Stimulated activated CD8-positive, alpha-beta memory T cell treated with anti-CD3 and anti-CD28 coated beads, Interleukin-15, amount 100 ng/mL, for 24 hours (primary cell): Measurements from ENCODE around the gene SCTR.

ENCODE experiments used
- DNase-seq: peaks from one replicate; pipeline ENCODE4 v3.0.0-alpha.2; 2020; ENCODE audit warnings: low read depth

SCTR gene

DNA sequence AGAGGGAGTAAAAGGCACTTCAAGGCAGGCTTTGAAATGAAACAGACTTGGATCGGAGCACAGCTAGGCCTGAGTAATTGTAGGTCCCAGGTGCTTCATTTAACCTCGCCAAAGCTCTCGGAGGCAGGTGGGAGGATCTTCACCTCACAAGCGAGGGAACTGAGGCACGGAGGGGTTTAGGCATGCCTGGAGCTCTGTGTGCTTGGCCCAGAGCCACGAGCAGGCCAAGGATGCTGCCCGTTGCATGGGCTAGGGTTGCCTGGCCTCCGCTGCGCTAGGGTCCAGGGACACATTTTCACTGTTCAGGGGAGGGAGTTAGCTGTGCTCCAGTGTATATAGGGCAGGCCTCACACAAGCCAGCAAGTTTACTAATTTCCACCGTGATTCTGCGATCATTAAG is 81.4 kb downstream of the SCTR start:
- DNase-seq = no peak

DNA sequence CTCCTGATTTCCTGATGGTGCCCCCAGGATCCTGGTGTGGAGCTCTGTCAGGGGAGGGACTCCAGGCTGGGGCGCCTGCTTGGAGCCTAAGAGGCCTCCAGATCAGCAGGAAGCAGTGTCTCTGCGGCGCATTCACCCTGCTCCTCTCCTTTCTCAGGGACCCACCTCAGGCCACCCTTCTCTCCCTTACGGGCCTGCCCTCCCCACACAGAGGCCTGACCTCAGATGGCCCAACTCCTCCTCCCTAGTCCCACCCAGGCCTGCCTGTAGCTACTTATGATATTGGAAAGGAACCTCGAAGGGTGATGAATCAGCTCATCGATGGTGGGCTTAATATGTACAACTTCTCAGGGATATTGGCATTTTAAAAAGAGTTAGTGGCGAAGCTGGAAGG is 82.1 kb downstream of the SCTR start:
- DNase-seq = no peak

DNA sequence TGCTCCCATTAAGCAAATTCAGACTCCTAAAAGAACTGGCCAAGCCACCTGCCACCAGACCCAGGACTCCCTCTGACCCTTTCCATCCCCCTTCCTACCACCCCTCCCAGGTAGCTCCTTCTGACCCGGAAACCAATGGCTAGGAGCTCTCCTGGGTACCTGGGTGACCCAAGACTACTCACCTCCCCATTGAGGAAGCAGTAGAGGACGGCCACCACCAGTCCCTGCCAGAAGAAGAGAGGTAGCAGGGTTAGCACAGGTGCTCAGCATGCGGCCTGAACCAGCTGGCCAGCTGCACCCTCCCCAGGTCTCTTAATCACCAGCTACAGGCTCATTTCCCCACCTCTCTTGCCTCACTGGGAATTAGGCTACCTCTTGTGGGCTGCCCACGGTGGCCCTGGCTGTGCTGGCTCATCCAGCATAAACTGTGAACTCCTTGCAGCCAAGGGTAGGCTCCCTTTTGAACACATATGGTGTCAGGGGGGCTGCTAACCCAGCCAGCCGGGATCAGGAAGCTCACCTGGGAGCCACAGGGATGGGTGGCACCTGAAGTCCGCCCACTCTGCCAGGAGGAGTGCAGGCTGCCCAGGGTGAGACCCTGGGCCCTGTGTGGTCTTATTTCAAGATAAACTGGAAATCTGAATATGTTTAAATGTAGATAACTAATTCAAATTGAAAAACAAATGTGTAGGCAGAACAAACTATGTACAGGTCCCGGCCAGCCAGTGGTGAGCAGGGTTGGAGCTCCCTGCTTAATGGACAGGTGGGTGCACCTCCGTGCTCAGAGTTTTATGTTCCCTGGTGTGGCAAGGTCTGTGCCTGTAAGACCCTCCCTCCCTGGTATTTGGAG is 82.7 kb downstream of the SCTR start:
- no peak for DNase-seq

DNA sequence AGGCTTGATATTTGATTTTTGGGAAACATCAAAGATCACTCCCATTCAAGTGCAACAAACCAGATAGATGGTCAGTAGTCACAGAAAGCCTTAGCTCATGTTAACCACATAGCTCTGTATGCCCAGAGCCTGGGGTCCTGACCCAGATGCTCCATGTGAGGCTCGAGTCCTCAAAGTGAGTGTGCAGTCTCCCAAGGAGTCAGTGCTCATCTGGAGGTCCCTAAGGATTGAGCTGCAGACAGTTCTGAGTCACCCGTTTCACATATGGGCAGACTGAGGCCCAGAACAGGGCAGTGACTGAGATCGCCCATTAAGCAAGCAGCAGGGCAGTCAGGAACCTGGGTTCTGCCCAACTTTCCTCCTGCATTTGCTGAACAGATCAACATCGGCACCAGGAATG is 83.4 kb downstream of the SCTR start:
- DNase-seq = no peak

DNA sequence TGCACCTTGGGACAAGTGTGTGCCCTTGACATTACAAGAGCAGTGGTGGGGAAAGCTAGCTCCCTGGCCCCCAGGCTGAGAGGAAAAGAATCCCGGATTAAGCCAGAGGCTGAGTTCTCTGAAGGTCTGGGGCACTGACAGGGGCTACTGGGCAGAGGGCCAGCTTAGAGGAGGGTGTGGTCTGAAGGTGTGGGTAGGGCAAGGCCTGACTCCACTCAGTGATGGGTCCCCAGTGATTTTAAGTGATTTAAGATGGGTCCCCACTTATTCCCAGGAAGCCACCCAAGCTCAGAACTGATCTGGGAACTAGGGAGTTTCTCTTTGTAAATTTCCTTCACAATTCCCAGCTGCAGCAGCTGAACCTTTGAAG is 83.8 kb downstream of the SCTR start:
- DNase-seq = no peak

DNA sequence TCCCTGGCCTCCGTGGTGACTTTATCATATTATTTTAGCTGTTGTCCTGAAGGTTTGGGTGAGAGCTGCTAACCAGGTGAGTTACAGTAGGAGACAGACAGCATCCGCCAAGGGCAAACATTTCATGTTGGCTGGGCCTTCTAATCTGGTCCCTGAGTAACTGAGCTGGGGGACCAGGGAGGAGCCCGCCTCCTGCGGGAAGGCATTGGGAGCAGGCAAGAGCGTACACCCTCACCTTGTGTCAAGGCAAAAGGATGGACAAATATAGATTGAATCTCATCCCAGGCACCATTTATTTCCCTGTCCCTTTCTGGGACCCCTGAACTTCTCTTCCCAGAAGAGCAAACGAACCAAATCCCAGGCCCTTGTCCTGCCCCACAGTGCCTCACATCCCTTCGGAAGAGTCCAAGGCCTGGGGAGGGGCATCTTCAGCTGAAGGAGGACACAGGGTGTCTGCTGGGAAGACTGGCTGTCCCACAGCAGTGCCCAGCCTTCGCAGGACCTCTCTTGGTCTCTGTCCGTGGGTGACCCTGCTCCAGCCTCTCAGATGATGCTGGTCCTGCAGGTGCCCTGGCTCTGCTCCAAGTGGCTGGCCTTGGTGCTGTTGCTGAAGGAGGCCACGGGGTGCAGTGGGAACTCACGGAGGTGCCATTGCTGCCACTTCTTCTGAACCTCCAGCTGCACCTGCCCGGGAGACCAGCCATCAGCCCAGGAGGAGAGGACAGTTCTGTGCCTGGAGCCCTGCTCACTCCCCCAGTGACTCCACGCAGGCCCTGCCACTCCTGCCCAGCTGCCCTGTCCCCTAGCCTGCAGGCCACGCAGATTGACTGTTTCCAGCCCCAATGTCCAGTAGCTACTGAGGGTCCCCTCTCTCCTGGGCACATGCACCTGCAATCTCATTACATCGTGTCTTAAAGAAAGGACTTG is 84.4 kb downstream of the SCTR start:
- no peak for DNase-seq

DNA sequence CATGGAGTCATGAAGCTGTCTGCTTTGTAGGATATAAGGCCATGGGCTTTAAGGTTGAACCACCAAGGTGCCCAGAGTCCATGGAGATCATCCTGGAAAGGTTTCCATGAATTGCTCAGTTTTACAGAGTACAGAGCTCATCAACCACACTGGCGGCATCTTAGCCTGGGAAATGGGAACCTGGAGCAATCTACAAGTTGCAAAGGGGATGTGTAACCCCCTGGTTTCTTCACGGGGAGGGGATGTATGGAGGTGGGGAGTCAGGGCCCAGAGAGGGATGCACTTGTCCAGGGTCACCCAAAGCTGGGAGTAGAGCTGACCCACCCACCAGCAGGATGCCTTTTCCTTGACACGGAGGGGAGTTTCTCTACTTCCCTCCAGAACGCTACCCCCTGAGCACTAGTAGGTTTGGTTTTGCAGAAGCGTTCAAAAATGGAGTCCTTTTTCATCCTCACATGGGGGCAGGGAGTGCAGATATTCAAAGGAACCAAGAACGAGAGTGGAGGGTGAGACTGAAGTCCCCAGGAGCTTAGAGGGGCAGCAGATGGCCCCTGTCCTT is 85.5 kb downstream of the SCTR start:
- DNase-seq = no peak

DNA sequence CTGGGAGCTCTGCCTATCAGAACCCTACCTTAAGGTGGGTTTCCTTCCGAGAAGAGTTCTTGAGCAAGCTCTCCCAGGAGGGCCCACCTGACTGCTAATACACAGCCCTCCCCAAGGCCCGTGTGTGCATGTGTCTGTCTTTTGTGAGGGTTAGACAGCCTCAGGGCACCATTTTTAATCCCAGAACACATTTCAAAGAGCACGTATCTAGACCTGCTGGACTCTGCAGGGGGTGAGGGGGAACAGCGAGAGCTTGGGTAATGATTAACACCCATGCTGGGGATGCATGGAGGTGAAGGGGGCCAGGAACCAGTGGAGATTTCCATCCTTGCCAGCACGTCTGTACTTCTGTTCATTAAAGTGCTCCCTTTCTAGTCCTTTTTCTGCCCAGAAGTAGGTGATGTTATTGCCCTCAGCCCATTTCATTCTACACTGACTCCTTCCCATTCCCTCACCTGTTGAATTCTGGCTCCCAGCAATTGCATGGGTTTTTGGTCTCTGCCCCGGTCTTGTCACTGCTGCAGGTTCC is 86.1 kb downstream of the SCTR start:
- no peak for DNase-seq

DNA sequence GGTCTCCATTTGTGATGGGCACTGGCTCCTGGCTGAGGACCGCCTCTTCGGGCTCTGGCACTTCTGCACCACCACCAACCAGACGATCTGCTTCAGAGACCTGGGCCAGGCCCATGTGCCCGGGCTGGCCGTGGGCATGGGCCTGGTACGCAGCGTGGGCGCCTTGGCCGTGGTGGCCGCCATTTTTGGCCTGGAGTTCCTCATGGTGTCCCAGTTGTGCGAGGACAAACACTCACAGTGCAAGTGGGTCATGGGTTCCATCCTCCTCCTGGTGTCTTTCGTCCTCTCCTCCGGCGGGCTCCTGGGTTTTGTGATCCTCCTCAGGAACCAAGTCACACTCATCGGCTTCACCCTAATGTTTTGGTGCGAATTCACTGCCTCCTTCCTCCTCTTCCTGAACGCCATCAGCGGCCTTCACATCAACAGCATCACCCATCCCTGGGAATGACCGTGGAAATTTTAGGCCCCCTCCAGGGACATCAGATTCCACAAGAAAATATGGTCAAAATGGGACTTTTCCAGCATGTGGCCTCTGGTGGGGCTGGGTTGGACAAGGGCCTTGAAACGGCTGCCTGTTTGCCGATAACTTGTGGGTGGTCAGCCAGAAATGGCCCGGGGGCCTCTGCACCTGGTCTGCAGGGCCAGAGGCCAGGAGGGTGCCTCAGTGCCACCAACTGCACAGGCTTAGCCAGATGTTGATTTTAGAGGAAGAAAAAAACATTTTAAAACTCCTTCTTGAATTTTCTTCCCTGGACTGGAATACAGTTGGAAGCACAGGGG is 87.1 kb downstream of the SCTR start:
- no peak for DNase-seq

DNA sequence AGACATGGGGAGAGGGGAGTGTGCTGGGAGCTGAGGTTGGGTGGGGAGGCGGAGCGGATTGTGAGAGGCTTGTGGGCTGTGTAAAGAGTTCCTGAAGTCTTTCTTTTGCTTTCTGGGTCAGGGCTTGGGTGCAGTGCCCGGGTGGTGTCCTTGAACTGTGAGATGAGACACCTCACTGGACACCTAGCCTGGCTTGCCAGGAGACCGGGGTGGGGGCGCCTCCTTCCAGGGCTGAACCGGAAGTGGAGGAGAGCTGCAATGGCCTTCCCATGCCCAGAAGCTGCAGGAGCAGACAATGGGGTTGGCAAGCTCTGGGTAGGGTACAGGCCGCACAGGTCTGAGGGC is 88.4 kb downstream of the SCTR start:
- DNase-seq = no peak

DNA sequence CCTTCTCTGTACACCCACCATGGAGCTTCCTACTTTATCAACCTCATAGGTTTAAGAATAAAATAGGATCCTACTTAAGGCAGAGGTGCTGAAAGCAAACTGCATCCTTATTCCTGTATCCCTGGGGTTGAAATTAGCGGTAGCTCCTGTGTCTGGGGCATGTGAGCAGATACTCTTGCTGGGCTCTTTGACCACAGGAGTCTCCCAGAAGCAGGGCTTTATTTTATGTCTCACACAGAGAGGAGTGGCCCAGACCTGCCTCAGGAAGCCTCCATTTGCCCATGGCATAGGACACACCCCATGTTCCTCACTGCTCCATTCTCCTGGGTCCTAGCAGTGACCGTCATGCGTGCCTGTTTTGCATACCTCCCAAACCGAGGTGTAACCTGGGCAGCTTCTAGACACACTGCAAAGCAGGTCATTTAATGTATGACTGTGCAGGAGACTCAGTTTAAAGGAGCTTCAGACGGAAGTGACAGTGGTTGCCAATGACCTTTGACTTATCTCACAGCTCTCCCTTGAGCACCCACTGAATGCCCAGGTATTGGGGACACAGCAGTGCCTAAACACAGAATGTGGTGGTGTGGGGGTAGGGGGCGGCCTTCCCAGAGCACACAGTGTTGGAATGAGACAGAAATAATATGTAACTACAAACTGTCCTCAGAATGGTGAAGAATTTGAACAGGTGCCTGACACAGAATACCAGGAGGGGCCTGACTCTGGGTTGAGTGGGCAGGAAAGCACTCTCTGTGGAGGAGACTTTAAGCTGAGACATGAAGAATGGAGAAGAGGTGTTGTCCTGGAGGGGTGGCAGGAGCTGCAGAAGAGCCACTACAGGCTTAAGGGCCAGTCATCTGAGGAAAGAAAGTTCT is 89.0 kb downstream of the SCTR start:
- no peak for DNase-seq

DNA sequence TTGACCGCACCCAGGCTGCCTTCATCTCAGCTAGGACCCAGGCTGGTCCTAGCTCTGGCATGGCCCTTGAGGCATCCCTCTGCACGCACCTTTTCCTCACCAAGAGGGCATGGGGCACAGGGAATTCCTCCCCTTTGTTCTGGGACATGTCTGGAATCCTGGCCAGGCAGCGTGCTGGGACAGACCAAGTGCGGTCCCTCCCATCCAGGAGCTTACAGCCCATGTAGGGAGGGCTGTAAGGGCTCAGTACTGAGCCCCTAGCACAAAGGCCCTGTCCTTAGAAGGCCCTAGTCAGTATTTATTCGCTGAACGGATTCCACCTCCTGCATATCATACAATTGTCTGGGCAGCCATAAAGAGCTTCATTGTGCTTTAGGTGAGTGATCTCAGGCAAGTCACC is 89.6 kb downstream of the SCTR start:
- DNase-seq = no peak

DNA sequence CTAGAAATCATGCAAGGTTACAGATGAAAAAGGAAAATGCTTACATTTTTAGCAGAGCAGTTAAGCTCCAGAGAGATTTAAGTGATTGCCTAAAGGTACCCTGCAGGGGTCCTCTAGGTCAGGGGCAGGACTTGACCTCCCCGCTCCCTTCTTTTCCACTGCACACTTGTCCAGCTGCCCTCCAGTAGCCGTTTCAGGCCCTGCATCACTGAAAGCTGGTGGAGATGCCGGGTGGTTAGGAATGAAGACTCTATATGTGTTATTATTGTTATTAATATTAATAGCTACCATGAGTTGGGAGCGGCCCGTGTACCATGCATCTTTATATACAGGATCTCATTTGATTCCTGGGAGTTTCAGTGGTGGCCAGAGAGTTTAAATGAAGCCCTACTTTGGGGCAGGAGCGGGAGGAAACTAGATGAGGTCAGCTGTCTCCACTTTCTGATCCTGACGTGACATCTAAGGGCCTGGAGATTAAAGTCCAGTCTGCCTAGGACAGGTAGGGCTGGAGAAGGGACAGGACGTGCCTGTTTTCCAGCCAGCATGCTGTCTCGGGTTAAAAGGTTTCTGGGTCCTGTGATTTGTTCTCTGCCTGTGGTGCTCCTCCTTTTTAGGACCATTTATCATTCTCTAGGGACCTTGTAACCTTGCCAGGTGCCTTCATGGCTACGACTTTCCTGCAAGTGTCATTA is 90.5 kb downstream of the SCTR start:
- DNase-seq = no peak

DNA sequence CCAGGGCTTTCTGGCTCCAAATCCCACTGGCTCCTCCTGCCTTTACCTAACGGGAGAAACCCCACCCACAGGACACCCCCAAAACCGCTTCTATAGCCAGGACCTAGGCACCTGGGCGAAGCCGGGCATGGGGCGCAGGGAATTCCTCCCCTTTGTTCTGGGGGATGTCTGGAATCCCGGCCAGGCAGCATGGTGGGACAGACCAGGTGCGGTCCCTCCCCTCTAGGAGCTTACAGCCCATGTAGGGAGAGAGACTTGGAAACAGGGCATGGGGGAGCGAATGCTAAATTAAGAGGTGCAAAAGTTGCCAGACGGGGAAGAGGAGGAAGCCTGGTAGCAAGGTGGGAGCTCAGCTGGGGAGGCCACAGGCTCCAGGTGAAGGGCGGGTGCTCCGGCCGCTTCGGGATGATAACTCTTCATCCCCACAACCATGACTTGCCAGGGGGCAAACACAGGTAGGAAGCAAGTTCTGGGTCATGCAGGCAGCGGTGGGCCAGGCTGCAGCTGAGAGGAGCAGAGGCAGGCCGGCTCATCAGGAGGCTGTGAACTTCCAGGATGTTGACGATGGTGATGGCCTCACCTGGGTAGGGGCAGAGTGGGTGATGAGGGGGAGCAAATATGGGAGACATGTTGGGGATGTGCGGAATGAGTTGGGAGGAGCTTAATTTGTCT is 91.3 kb downstream of the SCTR start:
- no peak for DNase-seq

DNA sequence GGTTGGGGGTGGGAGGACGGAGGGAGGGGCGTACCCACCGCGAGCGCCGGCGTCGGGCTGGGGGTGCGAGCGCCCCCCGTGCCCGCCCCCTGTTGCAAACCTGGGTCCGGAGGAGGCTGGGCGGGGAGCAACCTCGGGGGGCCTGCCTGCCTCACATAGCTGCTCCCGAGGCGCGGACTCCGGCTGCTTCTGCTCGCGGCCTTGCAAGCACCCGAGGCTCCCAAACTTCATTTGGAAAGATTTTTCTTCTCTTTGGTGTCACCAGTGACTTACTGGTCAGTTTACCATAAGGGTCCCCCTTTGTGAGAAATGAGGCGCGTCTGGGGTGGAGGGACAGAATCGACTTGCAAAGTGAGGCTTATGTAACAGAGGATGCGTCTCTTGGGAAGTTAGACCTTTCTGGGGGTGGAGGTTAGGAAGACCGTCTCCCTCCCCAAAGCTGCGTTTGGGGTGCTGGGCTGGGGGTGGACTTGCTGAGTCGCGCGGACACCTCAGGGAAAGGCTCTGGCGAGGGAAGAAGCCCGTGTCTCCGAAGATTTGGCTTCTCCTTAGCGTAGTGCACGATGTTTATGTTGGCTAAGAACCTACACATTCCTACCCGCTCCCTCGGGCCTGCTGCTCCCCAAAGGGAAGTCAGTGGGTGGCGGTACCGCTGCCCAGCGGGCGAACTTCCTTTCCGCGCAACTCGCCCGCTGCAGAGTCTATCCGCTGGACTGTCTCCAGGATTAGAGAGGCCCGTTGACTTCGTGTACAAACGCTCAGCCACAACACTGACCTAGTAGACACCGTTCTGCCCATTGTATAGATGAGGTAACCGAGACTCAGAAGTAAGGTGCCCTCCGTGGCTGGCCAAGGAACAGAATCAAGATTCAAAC is 92.1 kb downstream of the SCTR start:
- DNase-seq = no peak

DNA sequence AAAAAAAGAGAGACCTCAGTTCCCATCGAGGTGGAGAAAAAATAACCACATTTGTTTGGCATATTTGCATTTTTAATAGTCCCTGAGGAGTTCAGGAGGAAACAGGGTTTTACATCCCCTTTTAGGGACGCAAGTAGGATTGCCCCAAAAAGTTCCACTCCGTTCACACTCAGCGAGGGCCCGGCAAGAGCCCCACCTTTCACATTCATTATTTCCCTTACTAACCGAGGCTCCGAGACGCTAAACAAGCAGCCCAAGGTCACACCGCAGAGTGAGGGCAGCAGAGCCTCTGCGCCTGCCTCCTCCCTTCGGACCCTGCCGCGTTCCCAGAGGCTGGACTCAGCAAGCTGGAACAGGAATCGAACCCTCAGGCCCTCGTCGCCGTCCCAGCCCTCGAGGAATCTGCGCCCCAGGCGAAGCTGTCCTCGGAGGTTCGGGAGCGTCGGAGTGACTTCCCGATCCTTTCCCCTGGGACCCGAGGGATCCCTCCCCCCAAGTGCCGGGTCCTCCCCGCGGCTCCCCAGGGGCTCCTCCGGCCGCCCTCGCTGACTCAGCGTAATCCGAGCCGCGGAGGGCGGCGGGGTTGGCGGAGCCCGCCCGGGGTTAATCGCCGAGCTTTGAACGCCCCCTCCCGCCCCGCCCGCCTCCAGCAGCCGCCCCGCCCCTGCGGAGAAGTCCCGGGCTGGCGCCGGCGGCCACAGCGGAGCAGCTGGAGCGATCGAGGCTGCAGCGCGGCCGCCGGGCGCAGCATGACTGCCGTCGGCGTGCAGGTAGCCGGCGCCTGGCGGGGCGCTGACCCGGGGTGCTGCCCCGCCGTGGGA is 92.9 kb downstream of the SCTR start, which contains the start of gene TMEM37:
TMEM37 (plus strand) TSS at position 700 of the 821 bp plus-strand sequence; CDS start at position 750, 50 bp downstream.
- DNase-seq = no peak

DNA sequence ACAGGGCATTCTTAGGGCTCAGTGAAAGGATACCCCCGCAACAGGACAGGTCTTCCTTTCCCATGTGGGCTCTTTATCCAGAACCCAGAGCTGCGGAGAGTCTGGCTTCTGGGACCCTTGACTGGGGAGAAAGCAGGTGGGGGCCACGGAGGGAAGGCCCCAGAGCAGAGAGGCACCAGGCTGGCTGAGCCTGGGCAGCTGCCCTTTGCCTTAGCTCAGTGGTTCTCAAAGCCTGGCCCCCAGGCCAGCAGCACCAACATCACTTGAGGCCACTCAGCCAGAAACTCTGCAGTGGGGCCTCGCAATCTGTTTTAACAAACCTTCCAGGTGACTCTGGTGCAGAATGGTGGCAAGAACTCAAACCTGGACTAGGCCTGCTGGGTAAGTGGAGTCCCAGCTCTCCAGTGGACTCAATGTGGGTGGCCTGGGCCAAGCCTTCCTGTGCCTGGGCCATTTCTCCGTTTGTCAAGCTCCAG is 94.2 kb downstream of the SCTR start:
- no peak for DNase-seq
